IPS-NIHi11 (cell line): Measurements from ENCODE around the gene OFD1.

ENCODE experiments used
- DNase-seq: peaks from one replicate; pipeline ENCODE4 v3.0.0; 2012; ENCODE audit warnings: mixed read lengths, low spot score

OFD1 gene

GRCh38 chrX:13734278-13735172 is at the start of gene OFD1, which contains the start of gene TRAPPC2:
Gene OFD1, plus strand, starts transcription at chrX:13734748. Its CDS starts 324 bp downstream, at chrX:13735072.
Gene TRAPPC2, minus strand, starts transcription at chrX:13734620. Its CDS starts 14,657 bp downstream, at chrX:13719963.
- peak; percentile 89 for DNase-seq

- DNase-seq, result no peak
These were observed 49.3 kb upstream of the OFD1 start for GRCh38 chrX:13685126-13685763.

- no peak for DNase-seq
These were observed 47.3 kb upstream of the OFD1 start for GRCh38 chrX:13687203-13687602.

- DNase-seq, result no peak
These were observed 46.1 kb upstream of the OFD1 start for GRCh38 chrX:13688384-13688957.

- DNase-seq, result peak; percentile 89
These were observed 45.4 kb upstream of the OFD1 start, which contains the start of gene RAB9A for GRCh38 chrX:13688958-13689740. Gene RAB9A, plus strand, starts transcription at chrX:13689128. Its CDS starts 19,619 bp downstream, at chrX:13708747.

GRCh38 chrX:13689741-13690211 is 44.8 kb upstream of the OFD1 start:
- no peak for DNase-seq

GRCh38 chrX:13690836-13691235 is 43.7 kb upstream of the OFD1 start:
- no peak for DNase-seq

- DNase-seq, result no peak
These were observed 42.6 kb upstream of the OFD1 start for GRCh38 chrX:13691841-13692371.

- DNase-seq, result no peak
These were observed 41.7 kb upstream of the OFD1 start for GRCh38 chrX:13692771-13693231.

GRCh38 chrX:13693341-13693961 is 41.1 kb upstream of the OFD1 start:
- peak; percentile 10 for DNase-seq

- DNase-seq, result no peak
These were observed 40.2 kb upstream of the OFD1 start for GRCh38 chrX:13694359-13694758.

GRCh38 chrX:13694983-13695382 is 39.6 kb upstream of the OFD1 start:
- DNase-seq, result no peak

GRCh38 chrX:13695601-13696115 is 38.9 kb upstream of the OFD1 start:
- DNase-seq, result no peak

GRCh38 chrX:13697455-13697854 is 37.1 kb upstream of the OFD1 start:
- DNase-seq, result no peak

GRCh38 chrX:13697976-13698375 is 36.6 kb upstream of the OFD1 start:
- DNase-seq, result no peak

GRCh38 chrX:13698432-13698831 is 36.1 kb upstream of the OFD1 start:
- no peak for DNase-seq

GRCh38 chrX:13699183-13699826 is 35.2 kb upstream of the OFD1 start:
- DNase-seq, result peak; percentile 10

GRCh38 chrX:13700380-13700779 is 34.2 kb upstream of the OFD1 start:
- no peak for DNase-seq

- DNase-seq, result no peak
These were observed 32.3 kb upstream of the OFD1 start for GRCh38 chrX:13702111-13702789.

- no peak for DNase-seq
These were observed 31.4 kb upstream of the OFD1 start for GRCh38 chrX:13703135-13703534.
